Spleen (tissue), 11 donors: ENCODE data around the gene TUBGCP2. TPM values are rescaled to one million over a fixed set of nuclear protein-coding genes. Genes with fewer than 3 reads are reported as not detected.

ENCODE experiments used
- DNase-seq: peaks from one replicate; pipeline ENCODE4 v3.0.0-alpha.2; 2020
- H3K27ac ChIP-seq, 8 donors: fragments of 200-600 bp; sonication (generic) in 7 of 8; 1 replicate in 4 of 8; 2 replicates in 4 of 8; pipeline versions ENCODE4 v1.5.0 to v1.8.0; 2016 to 2021; ENCODE audit warnings: inconsistent platforms in 4 of 8, mild to moderate bottlenecking in 4 of 8, moderate library complexity in 1 of 8
- H3K27me3 ChIP-seq, 7 donors: fragments of 200-600 bp; sonication (generic) in 6 of 7; replicated peaks in 1 of 7; 1 replicate in 4 of 7; 2 replicates in 3 of 7; pipeline versions ENCODE4 v1.5.0 to v1.8.0; 2016 to 2021; ENCODE audit warnings: inconsistent platforms in 3 of 7, mild to moderate bottlenecking in 1 of 7
- H3K36me3 ChIP-seq, 6 donors: fragments of 200-600 bp; sonication (generic) in 5 of 6; 1 replicate in 4 of 6; 2 replicates in 2 of 6; pipeline versions ENCODE4 v1.5.0 to v1.8.0; 2016 to 2021; ENCODE audit warnings: inconsistent platforms in 2 of 6
- H3K4me1 ChIP-seq, 6 donors: fragments of 200-600 bp; sonication (generic) in 5 of 6; 1 replicate in 3 of 6; 2 replicates in 3 of 6; pipeline versions ENCODE4 v1.5.0 to v1.8.0; 2016 to 2021; ENCODE audit warnings: inconsistent platforms in 3 of 6
- H3K4me3 ChIP-seq, 8 donors: fragments of 200-600 bp; sonication (generic) in 7 of 8; 1 replicate in 4 of 8; 2 replicates in 4 of 8; pipeline versions ENCODE4 v1.5.0 to v1.8.0; 2016 to 2021; ENCODE audit warnings: inconsistent platforms in 4 of 8, mild to moderate bottlenecking in 4 of 8, moderate library complexity in 2 of 8
- H3K9me3 ChIP-seq, 8 donors: fragments of 200-600 bp; sonication (generic) in 7 of 8; 1 replicate in 4 of 8; 2 replicates in 4 of 8; pipeline versions ENCODE4 v1.5.0 to v1.8.0; 2016 to 2021; ENCODE audit warnings: inconsistent platforms in 4 of 8
- CTCF ChIP-seq, 11 experiments: fragments of 200-600 bp in 7 of 11; fragments of 450-650 bp in 4 of 11; sonication (generic) in 4 of 11; IDR thresholded peaks in 8 of 11; conservative IDR thresholded peaks in 3 of 11; 1 replicate in 7 of 11; 2 replicates in 4 of 11; pipeline versions ENCODE4 v1.4.0 to v1.8.0; 2016 to 2021; ENCODE audit warnings: antibody characterized with exemption in 11 of 11, inconsistent platforms in 4 of 11, mild to moderate bottlenecking in 1 of 11
- POLR2A ChIP-seq, 3 donors: fragments of 450-650 bp; IDR thresholded peaks; one replicate each; pipeline ENCODE4 v1.5.1; 2017; ENCODE audit warnings: antibody characterized with exemption in 3 of 3, mild to moderate bottlenecking in 1 of 3
- POLR2AphosphoS5 ChIP-seq, 3 donors: sonication (generic); formaldehyde crosslinking; IDR thresholded peaks; one replicate each; pipeline ENCODE4 v1.5.1; 2017; ENCODE audit warnings: antibody characterized with exemption in 3 of 3
- WGBS, 5 donors: extraction: QIAGEN DNeasy Blood & Tissue Kit in 3 of 5; methylation state at CpG; one replicate each; pipeline versions ENCODE4 v1.1.5 to v1.1.7; 2013 to 2018; 5-methylcytosine and 5-hydroxymethylcytosine counted together
- intact Hi-C: fragments of 100-400 bp; cut with DNase I; formaldehyde crosslinking; loops from one replicate; pipeline ENCODE4 v1.15.0; 2023; ENCODE audit warnings: low total_unique reads
- polyA plus RNA-seq, 3 donors: library from polyadenylated mRNA; stranded (reverse); fragments of 200-250 nt; gene quantifications; one replicate each; pipeline ENCODE4 v1.2.1, GENCODE V29; 2013
- total RNA-seq, 7 donors: library from RNA; depleted of rRNA in 3 of 7; stranded (reverse); fragments of >200 nt in 3 of 7; fragmentation: NEBNext Ultra II Directional in 4 of 7; extraction: Animal tissue kit (Norgen Biotek cat#: 25700) in 4 of 7; gene quantifications; one replicate each; pipeline versions ENCODE4 v1.1.0 to v1.2.1, GENCODE V29; 2016 to 2021
- donor health status: healthy with polysubstance abuse.
- donor health status: DM: no; HTN: no; CAD: no; lungs with moderate emphysema.
- donor health status: DM: no; HTN: no; CAD: no.
- donor health status: Bipolar disorder and iron deficiency.
- donor health status: healthy.
- donor health status: DM: no; HTN: no; CAD: no.
- donor health status: DM: yes; HTN: yes; CAD: no.

Gene TUBGCP2
- total and polyA plus RNA-seq, 10 donors = 40.2 to 201 (median 57.6) TPM

GRCh38 chr10:133316732-133317131, 8.1 kb upstream of the TUBGCP2 start:
- Histone ChIP-seq H3K9me3 (peaks cover 0 to 8% (median 5%) of the 10 kb centered on the region in 8 donors), H3K27ac (no peak overlapping the region), H3K27me3 (peaks cover 0 to 28% (median 14%) of the 10 kb centered on the region in 7 donors), H3K36me3 (peaks cover 0 to 17% (median 15%) of the 10 kb centered on the region in 6 donors), H3K4me1 (peaks cover 0 to 15% (median 11%) of the 10 kb centered on the region in 6 donors), H3K4me3 (no peak overlapping the region)
- intact Hi-C loops = no loop called here
- WGBS, 5 donors = 77 to 92% (median 89%) methylated on average over 5 to 7 of the region's 7 CpGs
- no peak for DNase-seq
- TF ChIP-seq POLR2AphosphoS5 (IDR thresholded peaks at IDR 0.05) (no peak), CTCF (IDR thresholded peaks at IDR 0.05 in 8 of 11, conservative IDR thresholded peaks at IDR 0.05 in 3 of 11) (no peak), POLR2A (IDR thresholded peaks at IDR 0.05) (no peak)

- TF ChIP-seq POLR2A (IDR thresholded peaks at IDR 0.05) = no peak
- TF ChIP-seq CTCF (IDR thresholded peaks at IDR 0.05 in 8 of 11, conservative IDR thresholded peaks at IDR 0.05 in 3 of 11) = no peak
- TF ChIP-seq POLR2AphosphoS5 (IDR thresholded peaks at IDR 0.05) = no peak
- DNase-seq = no peak
- Histone ChIP-seq H3K27ac (no peak overlapping the region), H3K4me1 (peaks cover 0 to 15% (median 11%) of the 10 kb centered on the region in 6 donors), H3K36me3 (peaks cover 0 to 22% (median 19%) of the 10 kb centered on the region in 6 donors), H3K4me3 (no peak overlapping the region), H3K9me3 (peaks cover 0 to 6% (median 4%) of the 10 kb centered on the region in 8 donors), H3K27me3 (peaks cover 0 to 28% (median 14%) of the 10 kb centered on the region in 7 donors)
- intact Hi-C loops = no loop called here
- WGBS, 5 donors = 72 to 90% (median 85%) methylated on average over 7 to 9 of the region's 9 CpGs
Measured at GRCh38 chr10:133316266-133316665, 7.6 kb upstream of the TUBGCP2 start.

GRCh38 chr10:133315847-133316246, 7.2 kb upstream of the TUBGCP2 start:
- no peak for DNase-seq
- Histone ChIP-seq H3K4me3 (no peak overlapping the region), H3K27ac (no peak overlapping the region), H3K36me3 (peaks cover 0 to 26% (median 22%) of the 10 kb centered on the region in 6 donors), H3K4me1 (peaks cover 0 to 15% (median 11%) of the 10 kb centered on the region in 6 donors), H3K27me3 (peaks cover 0 to 26% (median 14%) of the 10 kb centered on the region in 7 donors), H3K9me3 (peaks cover 0 to 2% (median 1%) of the 10 kb centered on the region in 8 donors)
- TF ChIP-seq CTCF (IDR thresholded peaks at IDR 0.05 in 8 of 11, conservative IDR thresholded peaks at IDR 0.05 in 3 of 11) (no peak), POLR2A (IDR thresholded peaks at IDR 0.05) (no peak), POLR2AphosphoS5 (IDR thresholded peaks at IDR 0.05) (no peak)
- WGBS, 5 donors = 74 to 81% (median 81%) methylated on average over 5 of the region's 5 CpGs
- intact Hi-C loops = no loop called here

GRCh38 chr10:133314911-133315310, 6.2 kb upstream of the TUBGCP2 start:
- H3K27ac ChIP-seq = no peak overlapping the region
- no peak overlapping the region for H3K4me3 ChIP-seq
- peaks cover 0 to 23% (median 12%) of the 10 kb centered on the region in 6 donors for H3K4me1 ChIP-seq
- WGBS, 5 donors = 91 to 97% (median 94%) methylated on average over 12 of the region's 12 CpGs
- H3K9me3 ChIP-seq = no peaks in the 10 kb centered on the region
- no peak for DNase-seq
- intact Hi-C loops = no loop called here
- H3K36me3 ChIP-seq = peaks cover 0 to 35% (median 30%) of the 10 kb centered on the region in 6 donors
- H3K27me3 ChIP-seq = peaks cover 0 to 17% (median 14%) of the 10 kb centered on the region in 7 donors
- TF ChIP-seq POLR2A (IDR thresholded peaks at IDR 0.05) (no peak), POLR2AphosphoS5 (IDR thresholded peaks at IDR 0.05) (no peak), CTCF (IDR thresholded peaks at IDR 0.05 in 8 of 11, conservative IDR thresholded peaks at IDR 0.05 in 3 of 11) (no peak)
